Gastroesophageal sphincter (tissue), 4 donors: ENCODE data around the gene BAG3. TPM values are rescaled to one million over a fixed set of nuclear protein-coding genes. Genes with fewer than 3 reads are reported as not detected.
"Not testable (repeated sequence)": the region's sequence is repeated elsewhere in the genome, so short reads cannot be mapped to it uniquely, and the experiment has no call there.

ENCODE experiments used
- ATAC-seq: fragments of 150-250 bp; one replicate; pipeline ENCODE4 v1.9.1; 2016; ENCODE audit warnings: mild to moderate bottlenecking, moderate library complexity
- H3K27ac ChIP-seq, 4 donors: fragments of 200-600 bp; sonication (generic) in 3 of 4; 1 replicate in 3 of 4; 2 replicates in 1 of 4; pipeline ENCODE4 v1.5.1; 2016 to 2019
- H3K27me3 ChIP-seq: fragments of 200-600 bp; sonication (generic); one replicate; pipeline ENCODE4 v1.5.1; 2019
- H3K36me3 ChIP-seq, 2 donors: fragments of 200-600 bp; sonication (generic); one replicate each; pipeline ENCODE4 v1.5.1; 2019; ENCODE audit warnings: control low read depth in 1 of 2
- H3K4me1 ChIP-seq, 3 donors: fragments of 200-600 bp; sonication (generic); 1 replicate in 2 of 3; 2 replicates in 1 of 3; pipeline ENCODE4 v1.5.1; 2016 to 2019; ENCODE audit warnings: control low read depth in 2 of 3
- H3K4me3 ChIP-seq, 2 donors: fragments of 200-600 bp; sonication (generic); one replicate each; pipeline ENCODE4 v1.5.1; 2019; ENCODE audit warnings: mild to moderate bottlenecking in 1 of 2, moderate library complexity in 1 of 2
- H3K9me3 ChIP-seq, 3 donors: fragments of 200-600 bp; sonication (generic); one replicate each; pipeline ENCODE4 v1.5.1; 2017 to 2019; ENCODE audit warnings: control low read depth in 2 of 3
- EP300 ChIP-seq: sonication (generic); formaldehyde crosslinking; IDR thresholded peaks from one replicate; pipeline ENCODE4 v1.6.1; 2017; ENCODE audit warnings: antibody characterized with exemption, mild to moderate bottlenecking
- POLR2A ChIP-seq, 2 donors: fragments of 450-650 bp; IDR thresholded peaks; one replicate each; pipeline ENCODE4 v1.6.1; 2017; ENCODE audit warnings: antibody characterized with exemption in 2 of 2, mild to moderate bottlenecking in 2 of 2, moderate library complexity in 1 of 2
- POLR2AphosphoS5 ChIP-seq: sonication (generic); formaldehyde crosslinking; IDR thresholded peaks from one replicate; pipeline ENCODE4 v1.6.1; 2017; ENCODE audit warnings: antibody characterized with exemption
- WGBS, 2 donors: methylation state at CpG; one replicate each; pipeline ENCODE4 v1.1.5; 2018; ENCODE audit warnings: low coverage in 1 of 2; 5-methylcytosine and 5-hydroxymethylcytosine counted together
- total RNA-seq, 4 donors: library from RNA; depleted of rRNA; stranded (reverse); fragments of >200 nt; gene quantifications; one replicate each; pipeline ENCODE4 v1.1.0, GENCODE V29; 2016
- TF ChIP-seq, protein P1 (sequence below), 4 experiments: fragments of 200-600 bp in 2 of 4; fragments of 450-650 bp in 2 of 4; sonication (generic) in 1 of 4; IDR thresholded peaks; one replicate each; pipeline ENCODE4 v1.5.1; 2017 to 2019; ENCODE audit warnings: antibody characterized with exemption in 4 of 4, mild to moderate bottlenecking in 2 of 4, moderate library complexity in 2 of 4

BAG3 gene
- total RNA-seq, 4 donors from 2014 or later: 31.2 to 80.4 (median 61.4) TPM

DNA sequence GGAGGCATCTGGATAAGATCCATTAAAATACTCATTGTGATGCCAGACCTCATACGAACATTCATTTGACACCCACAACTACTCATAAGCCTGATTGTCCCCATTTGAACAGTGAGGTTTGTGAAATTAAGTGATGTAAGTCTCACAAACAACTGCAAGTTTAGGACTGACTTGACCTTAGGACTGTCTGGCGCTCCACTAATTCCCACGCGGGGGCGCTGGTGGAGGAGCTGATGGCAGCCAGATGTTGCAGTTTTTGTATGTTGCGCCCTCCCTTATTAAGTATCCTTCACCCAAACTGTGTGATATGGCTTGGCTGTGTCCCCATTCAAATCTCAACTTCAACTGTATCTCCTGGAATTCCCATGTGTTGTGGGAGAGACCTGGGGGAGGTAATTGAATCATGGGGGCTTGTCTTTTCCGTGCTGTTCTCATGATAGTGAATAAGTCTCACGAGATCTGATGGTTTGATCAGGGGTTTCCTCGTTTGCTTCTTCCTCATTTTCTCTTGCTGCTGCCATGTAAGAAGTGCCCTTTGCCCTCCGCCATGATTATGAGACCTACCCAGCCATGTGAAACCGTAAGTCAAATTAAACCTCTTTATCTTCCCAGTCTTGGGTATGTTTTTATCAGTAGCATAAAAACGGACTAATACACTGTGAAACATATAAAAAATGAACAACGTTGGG is 34.2 kb upstream of the BAG3 start:
- WGBS, 2 donors: 82 to 87% methylated on average over 5 to 8 of the region's 13 CpGs
- Histone ChIP-seq H3K27ac (no peak overlapping the region), H3K4me1 (peaks cover 0 to 21% (median 0%) of the 10 kb centered on the region in 3 donors), H3K9me3 (no peaks in the 10 kb centered on the region), H3K4me3 (no peak overlapping the region), H3K36me3 (no peaks in the 10 kb centered on the region), H3K27me3 (no peaks in the 10 kb centered on the region)
- TF ChIP-seq POLR2AphosphoS5: peak; percentile 7
- TF ChIP-seq EP300: no peak
- TF ChIP-seq, protein P1, sequence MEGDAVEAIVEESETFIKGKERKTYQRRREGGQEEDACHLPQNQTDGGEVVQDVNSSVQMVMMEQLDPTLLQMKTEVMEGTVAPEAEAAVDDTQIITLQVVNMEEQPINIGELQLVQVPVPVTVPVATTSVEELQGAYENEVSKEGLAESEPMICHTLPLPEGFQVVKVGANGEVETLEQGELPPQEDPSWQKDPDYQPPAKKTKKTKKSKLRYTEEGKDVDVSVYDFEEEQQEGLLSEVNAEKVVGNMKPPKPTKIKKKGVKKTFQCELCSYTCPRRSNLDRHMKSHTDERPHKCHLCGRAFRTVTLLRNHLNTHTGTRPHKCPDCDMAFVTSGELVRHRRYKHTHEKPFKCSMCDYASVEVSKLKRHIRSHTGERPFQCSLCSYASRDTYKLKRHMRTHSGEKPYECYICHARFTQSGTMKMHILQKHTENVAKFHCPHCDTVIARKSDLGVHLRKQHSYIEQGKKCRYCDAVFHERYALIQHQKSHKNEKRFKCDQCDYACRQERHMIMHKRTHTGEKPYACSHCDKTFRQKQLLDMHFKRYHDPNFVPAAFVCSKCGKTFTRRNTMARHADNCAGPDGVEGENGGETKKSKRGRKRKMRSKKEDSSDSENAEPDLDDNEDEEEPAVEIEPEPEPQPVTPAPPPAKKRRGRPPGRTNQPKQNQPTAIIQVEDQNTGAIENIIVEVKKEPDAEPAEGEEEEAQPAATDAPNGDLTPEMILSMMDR (IDR thresholded peaks at IDR 0.05): peak in 1 of 4 experiments; percentile 22
- no peak for ATAC-seq

DNA sequence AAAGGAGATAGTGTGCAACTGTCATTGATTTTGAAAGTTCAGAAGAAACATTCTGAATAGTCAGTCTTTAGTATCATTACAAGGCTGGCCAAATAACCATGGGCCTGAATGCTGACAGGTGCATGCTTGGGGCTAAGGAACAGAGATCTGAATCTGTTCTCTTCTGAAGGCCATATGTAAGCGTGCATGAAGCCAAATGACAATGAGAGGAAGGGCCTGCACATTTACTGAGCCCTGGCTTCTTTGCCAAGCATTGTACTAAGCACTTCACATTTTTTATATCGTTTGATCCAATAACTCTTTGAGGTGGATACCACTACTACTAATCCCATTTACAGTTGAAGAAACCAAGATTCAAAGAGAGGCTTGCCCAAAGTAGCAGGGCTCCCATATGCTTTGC is 32.0 kb upstream of the BAG3 start:
- TF ChIP-seq, protein P1 (IDR thresholded peaks at IDR 0.05): no peak
- no peak for TF ChIP-seq EP300
- no peaks in the 10 kb centered on the region for H3K27me3 ChIP-seq
- H3K4me1 ChIP-seq: peaks cover 0 to 21% (median 0%) of the 10 kb centered on the region in 3 donors
- H3K27ac ChIP-seq: peak overlapping the region in 3 of 4 donors; percentile 48 to 70 (median 61)
- 36 to 62% methylated on average over 2 of the region's 2 CpGs for WGBS, 2 donors
- no peak overlapping the region for H3K4me3 ChIP-seq
- no peaks in the 10 kb centered on the region for H3K9me3 ChIP-seq
- peak; percentile 12 for ATAC-seq
- no peaks in the 10 kb centered on the region for H3K36me3 ChIP-seq

DNA sequence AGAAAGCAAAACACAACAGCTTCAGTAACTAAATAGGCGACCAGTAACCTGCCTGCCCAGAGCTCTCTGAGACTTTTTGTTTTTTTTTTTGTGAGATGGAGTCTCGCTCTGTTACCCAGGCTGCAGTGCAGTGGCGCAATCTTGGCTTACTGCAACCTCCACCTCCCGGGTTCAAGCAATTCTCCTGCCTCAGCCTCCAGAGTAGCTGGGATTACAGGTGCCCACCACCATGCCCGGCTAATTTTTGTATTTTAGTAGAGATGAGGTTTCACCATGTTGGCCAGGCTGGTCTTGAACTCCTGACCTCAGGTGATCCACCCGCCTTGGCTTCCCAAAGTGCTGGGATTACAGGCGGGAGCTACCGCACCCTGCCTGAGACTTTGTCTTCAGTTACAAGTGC is 31.4 kb upstream of the BAG3 start:
- not testable (repeated sequence) for H3K9me3 ChIP-seq, ATAC-seq, H3K27ac ChIP-seq, H3K27me3 ChIP-seq, H3K4me3 ChIP-seq, H3K36me3 ChIP-seq
- 100% methylated on average over 2 to 4 of the region's 8 CpGs for WGBS, 2 donors
- peaks cover 0 to 21% (median 0%) of the 10 kb centered on the region in 3 donors for H3K4me1 ChIP-seq

DNA sequence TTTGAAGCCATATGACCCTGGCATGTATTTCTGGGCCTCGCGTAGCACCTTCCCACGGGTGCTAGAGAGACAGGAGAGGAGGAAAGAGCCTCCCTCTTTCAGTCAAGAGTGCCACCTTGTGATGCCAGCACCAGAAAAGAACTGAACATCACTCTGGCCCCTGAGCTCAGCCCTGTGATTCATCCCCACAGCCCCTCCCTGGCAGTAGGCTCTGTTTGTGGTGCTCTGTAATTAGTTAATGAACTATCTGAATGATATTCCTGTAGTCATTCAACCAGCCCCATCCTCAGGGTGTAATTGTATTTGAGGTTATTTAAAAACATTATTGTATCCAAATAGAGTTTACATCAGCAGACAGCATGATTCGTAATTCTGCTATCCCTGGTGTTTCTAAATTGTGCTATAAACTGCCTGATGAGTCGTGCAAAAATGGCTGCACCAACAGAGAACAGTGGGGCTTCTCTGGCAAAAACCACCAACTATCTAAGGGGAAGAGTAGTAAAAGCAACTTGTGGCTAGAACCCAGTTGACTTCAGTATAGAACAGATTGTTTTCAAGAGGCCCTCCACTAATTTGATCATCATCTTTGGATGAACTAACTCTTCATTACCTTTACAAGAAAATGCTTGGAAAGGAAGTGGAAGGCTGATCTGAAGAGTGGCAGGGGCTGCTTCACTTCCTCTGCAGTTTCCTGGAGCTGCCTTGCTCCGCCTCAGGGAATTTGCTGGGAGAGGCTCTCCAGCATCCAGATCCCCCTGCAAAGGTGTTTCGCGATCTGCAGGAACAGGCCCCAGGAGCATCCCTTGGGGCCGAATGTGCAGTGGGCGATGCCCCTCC is 30.7 kb upstream of the BAG3 start:
- no peak overlapping the region for H3K27ac ChIP-seq
- 76 to 81% methylated on average over 5 to 7 of the region's 10 CpGs for WGBS, 2 donors
- H3K36me3 ChIP-seq: no peaks in the 10 kb centered on the region
- TF ChIP-seq, protein P1 (IDR thresholded peaks at IDR 0.05): no peak
- TF ChIP-seq POLR2A (IDR thresholded peaks at IDR 0.05): no peak
- TF ChIP-seq POLR2AphosphoS5: no peak
- TF ChIP-seq EP300: no peak
- H3K4me3 ChIP-seq: no peak overlapping the region
- peaks cover 0 to 21% (median 0%) of the 10 kb centered on the region in 3 donors for H3K4me1 ChIP-seq
- H3K9me3 ChIP-seq: no peaks in the 10 kb centered on the region
- ATAC-seq: no peak
- H3K27me3 ChIP-seq: no peaks in the 10 kb centered on the region

DNA sequence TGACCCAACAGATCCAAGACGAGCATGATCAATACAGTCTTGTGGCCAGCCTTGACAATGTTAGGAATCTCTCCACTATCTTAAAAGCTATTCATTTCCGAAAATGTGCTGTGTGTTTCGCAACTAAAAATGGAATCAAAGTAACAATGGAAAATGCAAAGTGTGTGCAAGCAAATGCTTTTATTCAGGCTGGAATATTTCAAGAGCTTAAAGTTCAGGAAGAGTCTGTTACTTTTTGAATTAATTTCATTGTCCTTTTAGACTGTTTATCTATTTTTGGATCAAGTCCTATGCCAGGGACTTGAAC is 30.1 kb upstream of the BAG3 start:
- ATAC-seq: no peak
- WGBS, 2 donors: 58 to 74% methylated on average over 2 to 3 of the region's 3 CpGs

More for the DNA sequence above, 30.1 kb upstream of the BAG3 start:
- no peaks in the 10 kb centered on the region for H3K36me3 ChIP-seq
- peaks cover 0 to 21% (median 0%) of the 10 kb centered on the region in 3 donors for H3K4me1 ChIP-seq
- no peak overlapping the region for H3K4me3 ChIP-seq
- H3K27me3 ChIP-seq: no peaks in the 10 kb centered on the region
- TF ChIP-seq POLR2AphosphoS5 (no peak), POLR2A (IDR thresholded peaks at IDR 0.05) (no peak), EP300 (no peak)
- TF ChIP-seq, protein P1 (IDR thresholded peaks at IDR 0.05): no peak
- no peaks in the 10 kb centered on the region for H3K9me3 ChIP-seq
- no peak overlapping the region for H3K27ac ChIP-seq
